Measurements from ENCODE around the gene TSC1. TPM values are rescaled to one million over a fixed set of nuclear protein-coding genes. Genes with fewer than 3 reads are reported as not detected.
"Not testable (repeated sequence)": the region's sequence is repeated elsewhere in the genome, so short reads cannot be mapped to it uniquely, and the experiment has no call there.

TSC1 gene
- 10 to 100 TPM; 29.8 to 30.3 TPM for total RNA-seq

DNA sequence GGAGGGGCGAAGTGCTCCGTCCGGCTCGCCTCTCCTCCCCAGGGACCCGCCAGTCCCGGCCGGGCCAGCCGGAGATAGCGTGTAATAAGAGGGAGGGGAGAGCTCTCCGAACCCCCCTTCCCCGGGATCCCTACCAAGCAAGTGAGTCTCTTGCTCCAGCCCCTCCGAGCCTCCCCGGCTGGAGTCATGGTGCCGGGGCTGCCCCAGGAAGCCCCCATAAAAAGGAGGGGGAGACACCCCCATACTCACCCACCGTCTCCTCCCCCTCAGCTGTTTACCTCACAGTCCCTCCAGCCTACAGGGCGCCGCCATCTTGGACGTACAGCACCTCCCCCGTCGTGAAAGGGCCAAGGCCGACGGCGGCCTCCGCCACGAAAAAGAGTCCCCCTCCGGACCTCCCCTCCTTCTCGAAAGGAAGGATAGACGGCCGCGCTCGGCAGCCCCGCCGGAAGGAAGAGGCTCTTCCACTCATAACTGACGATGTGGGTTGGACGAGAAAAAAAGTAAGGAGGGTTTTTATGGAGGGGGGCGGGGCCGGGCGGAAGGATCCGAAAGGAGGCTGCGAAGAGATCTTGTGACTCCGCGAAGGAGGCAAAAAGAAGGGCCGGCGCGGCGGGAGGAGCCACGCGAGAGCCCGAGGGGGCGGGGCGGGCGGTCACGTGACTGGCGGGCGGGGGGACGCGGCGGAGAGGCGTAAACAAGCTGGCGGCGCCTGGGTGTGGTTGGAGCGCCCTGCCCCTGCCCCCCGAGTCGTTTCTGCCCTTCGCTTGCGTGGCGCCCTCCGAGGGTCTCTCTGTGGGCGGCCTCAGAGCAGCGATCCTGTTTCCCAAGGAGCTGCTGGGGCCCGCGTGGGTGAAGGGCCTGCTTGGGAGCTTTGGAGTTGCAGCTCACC is at the start of gene TSC1:
Gene TSC1 (minus strand): TSS at position 323 of the 892 bp plus-strand sequence. CDS start 15,744 bp downstream, outside the sequence.
- DNase-seq (peak; percentile 98), ATAC-seq (peak; percentile 92)
- Mint-ChIP-seq H3K27ac (peak within 1 kb of the TSS; percentile 99), H3K4me1 (peaks cover 22% of the 10 kb centered on the region), H3K27me3 (no peaks in the 10 kb centered on the region), H3K4me3 (peak within 1 kb of the TSS; percentile 95), H3K36me3 (peaks cover 2% of the 10 kb centered on the region), H3K9me3 (ENCODE audit: low read depth) (no peaks in the 10 kb centered on the region)
- CTCF ChIA-PET: interaction anchor here (0.5 to 2.2 kb wide), 9 partner anchors 9 to 275 kb away, joined by 3 to 8 read pairs (median 4); partner anchors contain the start of gene DDX31

GRCh38 chr9:132993511-132993939 is 49.1 kb upstream of the TSC1 start:
- ATAC-seq: no peak
- H3K36me3 Mint-ChIP-seq: no peaks in the 10 kb centered on the region
- DNase-seq: no peak
- H3K4me1 Mint-ChIP-seq: peaks cover 25% of the 10 kb centered on the region
- H3K27me3 Mint-ChIP-seq: peaks cover 51% of the 10 kb centered on the region
- H3K4me3 Mint-ChIP-seq: no peak overlapping the region
- H3K9me3 Mint-ChIP-seq (ENCODE audit: low read depth): peaks cover 2% of the 10 kb centered on the region
- H3K27ac Mint-ChIP-seq: no peak overlapping the region
- CTCF ChIA-PET: interaction anchor here (2.6 to 4.7 kb wide), 2 partner anchors 16 to 29 kb away, joined by 8 to 18 read pairs; no protein-coding TSS in a partner anchor

DNA sequence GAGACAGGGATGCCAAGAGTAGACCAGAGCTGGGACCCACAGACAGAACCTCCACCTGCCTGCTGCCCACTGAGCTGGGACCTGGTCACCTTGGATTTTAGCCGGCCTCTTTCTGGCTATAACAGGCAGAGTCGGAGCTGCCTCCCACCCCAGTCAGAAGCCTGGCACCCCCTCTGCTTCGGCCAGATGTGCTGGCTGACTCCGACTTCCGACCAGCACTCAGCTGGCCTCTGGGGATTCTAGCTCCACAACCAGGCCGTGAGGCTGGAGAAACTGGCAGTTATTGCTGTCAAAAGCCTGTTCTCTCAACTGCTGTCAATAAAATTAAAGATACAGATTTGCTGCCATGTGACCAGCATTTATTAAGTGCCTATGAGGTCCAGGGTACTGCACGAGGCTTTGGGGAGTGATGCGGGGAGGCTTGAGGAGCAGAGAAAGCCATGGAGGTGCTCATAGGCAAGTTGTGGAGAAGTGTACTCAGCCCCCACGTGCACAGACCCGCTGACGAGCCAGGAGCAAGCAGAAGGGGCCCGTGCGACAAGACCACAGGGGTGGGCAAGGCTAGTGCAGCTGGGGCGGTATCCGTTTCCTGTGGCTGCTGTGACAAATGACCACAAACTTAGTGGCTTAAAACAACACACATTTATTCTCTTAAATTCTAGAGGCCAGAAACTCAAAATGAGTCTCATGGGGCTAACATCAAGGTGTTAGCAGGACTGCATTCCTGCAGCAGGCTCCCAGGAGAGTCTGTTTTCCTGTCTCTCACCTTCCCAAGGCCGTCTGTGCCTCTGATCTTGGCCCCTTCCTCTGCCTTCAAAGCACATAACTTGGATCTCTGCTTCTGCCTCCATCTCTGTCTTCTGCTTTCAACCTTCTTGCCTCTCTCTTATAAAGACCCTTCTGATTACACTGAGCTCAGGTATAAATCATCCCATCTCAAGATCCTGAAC is 47.2 kb upstream of the TSC1 start:
- DNase-seq (peak; percentile 79), ATAC-seq (peak; percentile 63)
- H3K27me3 Mint-ChIP-seq: peaks cover 45% of the 10 kb centered on the region
- H3K4me3 Mint-ChIP-seq: no peak overlapping the region
- CTCF ChIA-PET: interaction anchor here (1.1 to 4.7 kb wide), 6 partner anchors 10 to 167 kb away, joined by 3 to 18 read pairs (median 4); partner anchors contain the start of gene GTF3C5
- H3K27ac Mint-ChIP-seq: no peak overlapping the region
- peaks cover 2% of the 10 kb centered on the region for H3K9me3 Mint-ChIP-seq (ENCODE audit: low read depth)
- H3K36me3 Mint-ChIP-seq: no peaks in the 10 kb centered on the region
- H3K4me1 Mint-ChIP-seq: peaks cover 25% of the 10 kb centered on the region

GRCh38 chr9:132990781-132991180 is 46.4 kb upstream of the TSC1 start:
- DNase-seq (no peak), ATAC-seq (no peak)
- Mint-ChIP-seq H3K4me3 (no peak overlapping the region), H3K36me3 (no peaks in the 10 kb centered on the region), H3K27ac (no peak overlapping the region), H3K4me1 (peaks cover 25% of the 10 kb centered on the region), H3K27me3 (peaks cover 53% of the 10 kb centered on the region), H3K9me3 (ENCODE audit: low read depth) (peaks cover 2% of the 10 kb centered on the region)
- CTCF ChIA-PET: interaction anchor here (1.2 to 4.7 kb wide), 4 partner anchors 13 to 168 kb away, joined by 3 to 18 read pairs (median 3); partner anchors contain the start of gene GTF3C5

- H3K27ac Mint-ChIP-seq; H3K9me3 Mint-ChIP-seq (ENCODE audit: low read depth); DNase-seq; H3K4me3 Mint-ChIP-seq; H3K36me3 Mint-ChIP-seq: not testable (repeated sequence)
- Mint-ChIP-seq H3K27me3 (peaks cover 53% of the 10 kb centered on the region), H3K4me1 (peaks cover 25% of the 10 kb centered on the region)
- CTCF ChIA-PET: interaction anchor here (1.2 kb wide), 1 partner anchor 12 kb away, joined by 3 read pairs; no protein-coding TSS in a partner anchor
- peak; percentile 34 for ATAC-seq
Observed at GRCh38 chr9:132989998-132990557, 45.7 kb upstream of the TSC1 start.

DNA sequence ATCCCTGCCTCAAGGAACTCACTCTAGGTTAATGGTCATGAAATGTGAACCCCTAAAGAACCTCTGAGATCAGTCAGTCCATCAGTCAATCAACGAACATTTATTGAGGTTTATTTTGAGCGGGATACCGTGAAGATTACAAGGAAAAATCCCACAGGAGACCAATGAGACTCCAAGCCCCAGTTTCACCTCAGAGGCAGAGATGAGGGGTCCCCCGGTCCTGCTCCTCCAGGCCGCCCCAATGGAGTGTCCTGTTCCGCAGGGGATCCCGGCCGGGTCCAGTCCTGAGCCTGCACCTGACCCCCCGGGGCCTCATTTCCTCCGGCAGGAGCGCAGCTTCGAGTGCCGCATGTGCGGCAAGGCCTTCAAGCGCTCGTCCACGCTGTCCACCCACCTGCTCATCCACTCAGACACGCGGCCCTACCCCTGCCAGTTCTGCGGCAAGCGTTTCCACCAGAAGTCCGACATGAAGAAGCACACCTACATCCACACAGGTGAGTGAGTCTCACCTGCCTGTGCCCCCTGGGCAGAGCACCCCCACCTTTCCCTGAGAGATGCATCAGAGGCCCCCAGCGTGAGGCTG is 45.1 kb upstream of the TSC1 start:
- Mint-ChIP-seq H3K36me3 (no peaks in the 10 kb centered on the region), H3K27ac (no peak overlapping the region), H3K9me3 (ENCODE audit: low read depth) (peaks cover 2% of the 10 kb centered on the region), H3K27me3 (peaks cover 49% of the 10 kb centered on the region), H3K4me1 (peaks cover 20% of the 10 kb centered on the region), H3K4me3 (no peak overlapping the region)
- DNase-seq (no peak), ATAC-seq (no peak)
- CTCF ChIA-PET: no interaction called here

DNA sequence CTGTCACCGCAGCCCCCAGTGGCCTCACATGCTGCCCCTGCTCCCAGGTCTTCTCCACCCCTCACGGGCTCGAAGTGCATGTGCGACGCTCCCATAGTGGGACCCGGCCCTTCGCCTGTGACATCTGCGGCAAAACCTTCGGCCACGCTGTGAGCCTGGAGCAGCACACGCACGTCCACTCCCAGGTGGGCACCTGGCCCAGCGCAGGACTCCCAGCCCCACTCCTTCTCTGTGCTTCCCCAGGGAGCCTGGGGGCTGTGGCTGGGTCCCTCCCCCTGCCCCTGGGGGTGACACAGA is 44.5 kb upstream of the TSC1 start:
- H3K27me3 Mint-ChIP-seq: peaks cover 43% of the 10 kb centered on the region
- no peaks in the 10 kb centered on the region for H3K36me3 Mint-ChIP-seq
- H3K4me1 Mint-ChIP-seq: peaks cover 15% of the 10 kb centered on the region
- H3K9me3 Mint-ChIP-seq (ENCODE audit: low read depth): peaks cover 2% of the 10 kb centered on the region
- no peak for ATAC-seq
- H3K27ac Mint-ChIP-seq: no peak overlapping the region
- CTCF ChIA-PET: interaction anchor here (0.8 kb wide), 1 partner anchor 33 kb away, joined by 5 read pairs; no protein-coding TSS in a partner anchor
- H3K4me3 Mint-ChIP-seq: no peak overlapping the region
- DNase-seq: no peak

- Mint-ChIP-seq H3K4me1 (peaks cover 15% of the 10 kb centered on the region), H3K4me3 (no peak overlapping the region), H3K27me3 (peaks cover 40% of the 10 kb centered on the region), H3K36me3 (no peaks in the 10 kb centered on the region), H3K27ac (no peak overlapping the region), H3K9me3 (ENCODE audit: low read depth) (peaks cover 2% of the 10 kb centered on the region)
- CTCF ChIA-PET: interaction anchor here (0.8 to 1.9 kb wide), 2 partner anchors 33 to 34 kb away, joined by 5 read pairs; no protein-coding TSS in a partner anchor
- no peak for ATAC-seq
- DNase-seq: no peak
Observed at GRCh38 chr9:132988244-132989013, 44.0 kb upstream of the TSC1 start.

GRCh38 chr9:132986640-132987620 is 42.5 kb upstream of the TSC1 start:
- DNase-seq: no peak
- H3K4me1 Mint-ChIP-seq: peaks cover 6% of the 10 kb centered on the region
- CTCF ChIA-PET: interaction anchor here (1.9 kb wide), 1 partner anchor 35 kb away, joined by 5 read pairs; no protein-coding TSS in a partner anchor
- peaks cover 2% of the 10 kb centered on the region for H3K9me3 Mint-ChIP-seq (ENCODE audit: low read depth)
- peaks cover 38% of the 10 kb centered on the region for H3K27me3 Mint-ChIP-seq
- no peak for ATAC-seq
- no peaks in the 10 kb centered on the region for H3K36me3 Mint-ChIP-seq
- no peak overlapping the region for H3K4me3 Mint-ChIP-seq
- H3K27ac Mint-ChIP-seq: no peak overlapping the region

DNA sequence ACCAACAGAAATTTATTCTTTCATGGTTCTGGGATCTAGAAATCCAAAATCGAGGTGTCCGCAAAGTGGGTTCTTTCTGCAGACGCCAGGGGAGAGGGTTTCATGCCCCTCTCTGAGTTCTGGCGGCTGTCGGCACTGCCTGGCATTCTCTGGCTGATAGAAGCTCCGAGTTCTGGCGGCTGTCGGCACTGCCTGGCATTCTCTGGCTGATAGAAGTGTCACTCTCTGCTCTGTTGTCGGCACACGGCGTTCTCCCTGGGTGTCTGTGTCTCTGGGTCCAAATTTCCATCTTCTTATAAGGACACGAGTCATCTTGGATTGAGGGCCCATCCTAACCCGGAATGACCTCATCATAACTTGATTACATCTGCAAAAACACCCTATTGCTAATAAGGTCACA is 41.7 kb upstream of the TSC1 start:
- peaks cover 38% of the 10 kb centered on the region for H3K27me3 Mint-ChIP-seq
- H3K27ac Mint-ChIP-seq: no peak overlapping the region
- H3K36me3 Mint-ChIP-seq: no peaks in the 10 kb centered on the region
- H3K9me3 Mint-ChIP-seq (ENCODE audit: low read depth): peaks cover 2% of the 10 kb centered on the region
- DNase-seq (no peak), ATAC-seq (no peak)
- H3K4me3 Mint-ChIP-seq: no peak overlapping the region
- no peaks in the 10 kb centered on the region for H3K4me1 Mint-ChIP-seq
- CTCF ChIA-PET: interaction anchor here (1.9 kb wide), 1 partner anchor 36 kb away, joined by 5 read pairs; no protein-coding TSS in a partner anchor

GRCh38 chr9:132985489-132985888 is 41.1 kb upstream of the TSC1 start:
- peaks cover 2% of the 10 kb centered on the region for H3K9me3 Mint-ChIP-seq (ENCODE audit: low read depth)
- no peaks in the 10 kb centered on the region for H3K36me3 Mint-ChIP-seq
- H3K27me3 Mint-ChIP-seq: peaks cover 42% of the 10 kb centered on the region
- CTCF ChIA-PET: interaction anchor here (2.1 kb wide), 1 partner anchor 37 kb away, joined by 6 read pairs; no protein-coding TSS in a partner anchor
- H3K27ac Mint-ChIP-seq: no peak overlapping the region
- ATAC-seq: no peak
- no peak for DNase-seq
- no peaks in the 10 kb centered on the region for H3K4me1 Mint-ChIP-seq
- no peak overlapping the region for H3K4me3 Mint-ChIP-seq

Measured in activated CD8-positive, alpha-beta memory T cell treated with anti-CD3 and anti-CD28 coated beads, Interleukin-2, amount 10 ng/mL, durations not matched to agents 7 days and 5 days (primary cell).